Measurements from ENCODE around the gene MIF4GD.

DNA sequence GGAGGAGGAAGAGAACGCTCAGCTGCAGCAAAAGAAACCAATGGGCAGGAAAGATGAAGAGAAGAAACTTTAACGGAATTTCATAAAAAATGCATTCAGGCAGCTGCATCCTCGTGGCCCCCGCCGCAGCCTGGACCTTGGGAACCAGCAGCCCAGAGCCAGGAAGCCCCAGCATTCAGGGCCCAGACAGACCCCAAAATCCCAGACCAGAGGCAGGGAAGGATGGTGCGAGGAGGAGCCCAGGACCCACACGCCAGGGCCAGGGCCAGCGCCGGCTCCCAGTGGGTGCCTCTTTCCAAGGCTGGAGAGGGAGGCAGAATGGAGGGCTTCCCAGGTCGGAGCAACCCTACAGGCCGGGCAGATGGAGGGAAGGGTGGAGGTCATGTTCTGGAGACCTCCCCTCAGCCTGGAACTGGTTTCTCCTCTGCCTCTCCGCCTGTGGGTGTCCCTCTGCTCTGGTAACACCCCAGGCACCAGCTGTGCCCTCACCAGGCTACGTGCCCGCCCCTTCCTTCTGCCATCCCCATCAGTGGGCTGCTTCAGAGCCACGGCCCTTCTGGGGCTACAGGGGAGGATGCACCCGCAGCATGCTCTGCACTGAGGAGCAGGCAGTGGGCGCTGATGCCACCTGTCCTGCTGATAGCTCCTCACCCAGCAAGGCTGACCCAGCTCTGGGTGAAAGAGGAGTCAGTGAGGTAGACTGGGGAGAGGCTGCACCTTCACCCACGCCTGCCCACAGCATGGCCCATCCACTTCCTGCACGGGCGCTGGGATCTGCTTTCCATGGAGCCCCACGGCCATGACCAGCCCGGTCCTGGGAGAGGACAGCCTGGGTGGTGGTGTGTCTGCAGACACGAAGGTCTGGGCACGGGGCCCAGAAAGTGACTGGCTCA, 1.2 kb upstream of the MIF4GD start:
- TF ChIP-seq, protein P1, sequence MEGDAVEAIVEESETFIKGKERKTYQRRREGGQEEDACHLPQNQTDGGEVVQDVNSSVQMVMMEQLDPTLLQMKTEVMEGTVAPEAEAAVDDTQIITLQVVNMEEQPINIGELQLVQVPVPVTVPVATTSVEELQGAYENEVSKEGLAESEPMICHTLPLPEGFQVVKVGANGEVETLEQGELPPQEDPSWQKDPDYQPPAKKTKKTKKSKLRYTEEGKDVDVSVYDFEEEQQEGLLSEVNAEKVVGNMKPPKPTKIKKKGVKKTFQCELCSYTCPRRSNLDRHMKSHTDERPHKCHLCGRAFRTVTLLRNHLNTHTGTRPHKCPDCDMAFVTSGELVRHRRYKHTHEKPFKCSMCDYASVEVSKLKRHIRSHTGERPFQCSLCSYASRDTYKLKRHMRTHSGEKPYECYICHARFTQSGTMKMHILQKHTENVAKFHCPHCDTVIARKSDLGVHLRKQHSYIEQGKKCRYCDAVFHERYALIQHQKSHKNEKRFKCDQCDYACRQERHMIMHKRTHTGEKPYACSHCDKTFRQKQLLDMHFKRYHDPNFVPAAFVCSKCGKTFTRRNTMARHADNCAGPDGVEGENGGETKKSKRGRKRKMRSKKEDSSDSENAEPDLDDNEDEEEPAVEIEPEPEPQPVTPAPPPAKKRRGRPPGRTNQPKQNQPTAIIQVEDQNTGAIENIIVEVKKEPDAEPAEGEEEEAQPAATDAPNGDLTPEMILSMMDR (IDR thresholded peaks at IDR 0.05), result no peak
- no peak for TF ChIP-seq POLR2AphosphoS5 (IDR thresholded peaks at IDR 0.05)
- TF ChIP-seq POLR2A (IDR thresholded peaks at IDR 0.05), result no peak

Data from breast epithelium (tissue), 3 donors.